SU-DHL-6 (cell line): ENCODE data around the gene ZNF70.

Experiments used
- H2AFZ ChIP-seq: fragments of 200-600 bp; sonication (generic); 2 replicates; pipeline ENCODE4 v1.6.1; 2014; ENCODE audit warnings: low read depth, mild to moderate bottlenecking, moderate library complexity, mixed read lengths, antibody characterized with exemption, low read length; ENCODE audit not compliant: severe bottlenecking
- H3F3A ChIP-seq: fragments of 200-600 bp; shearing (Covaris generic); 2 replicates; pipeline ENCODE4 v1.6.0; 2016; ENCODE audit warnings: antibody characterized with exemption, mild to moderate bottlenecking; ENCODE audit not compliant: insufficient read depth
- H3K27ac ChIP-seq: fragments of 200-600 bp; sonication (generic); 2 replicates; pipeline ENCODE4 v1.5.1; 2016; ENCODE audit warnings: low read depth, mild to moderate bottlenecking, low read length, moderate library complexity, mixed read lengths
- H3K27me3 ChIP-seq: fragments of 200-600 bp; sonication (generic), shearing (Covaris generic); 2 replicates; pipeline ENCODE4 v1.6.0; 2014; ENCODE audit warnings: mild to moderate bottlenecking, low read length
- H3K36me3 ChIP-seq: fragments of 200-600 bp; sonication (generic); 2 replicates; pipeline ENCODE4 v1.6.1; 2014; ENCODE audit warnings: mild to moderate bottlenecking, low read length, mixed read lengths
- H3K4me2 ChIP-seq: fragments of 300-600, 200-600 bp; shearing (Covaris generic), sonication (generic); 2 replicates; pipeline ENCODE4 v1.6.0; 2014; ENCODE audit warnings: low read length, low read depth, mild to moderate bottlenecking; ENCODE audit not compliant: poor library complexity, severe bottlenecking
- H3K4me3 ChIP-seq: fragments of 200-600 bp; sonication (generic); 2 replicates; pipeline ENCODE4 v1.5.1; 2014; ENCODE audit warnings: antibody characterized with exemption, low read length, mild to moderate bottlenecking, mixed read lengths; ENCODE audit not compliant: insufficient read depth, poor library complexity, severe bottlenecking
- H3K79me2 ChIP-seq: fragments of 200-600 bp; sonication (generic); 2 replicates; pipeline ENCODE4 v1.6.1; 2014; ENCODE audit warnings: mild to moderate bottlenecking, low read length, moderate library complexity; ENCODE audit not compliant: insufficient read depth
- H3K9ac ChIP-seq: fragments of 200-600 bp; sonication (generic); 2 replicates; pipeline ENCODE4 v1.7.0; 2014; ENCODE audit warnings: mild to moderate bottlenecking, low read length
- H3K9me2 ChIP-seq: fragments of 200-600 bp; sonication (generic); replicated peaks from 2 replicates; pipeline ENCODE4 v1.6.1; 2014; ENCODE audit warnings: low read length; ENCODE audit not compliant: insufficient read depth
- H3K9me3 ChIP-seq: fragments of 200-600 bp; sonication (generic); 2 replicates; pipeline ENCODE4 v1.6.1; 2014; ENCODE audit warnings: low read length, mixed read lengths; ENCODE audit not compliant: insufficient read depth
- H4K20me1 ChIP-seq: fragments of 200-600 bp; sonication (generic); 2 replicates; pipeline ENCODE4 v1.6.1; 2014; ENCODE audit warnings: low read depth, mild to moderate bottlenecking, antibody characterized with exemption, low read length, moderate library complexity, mixed read lengths
- CTCF ChIP-seq: fragments of 200-600 bp; sonication (generic); IDR thresholded peaks from one replicate; pipeline ENCODE4 v1.5.1; 2017; ENCODE audit warnings: antibody characterized with exemption, mild to moderate bottlenecking, low read length, moderate library complexity; ENCODE audit not compliant: insufficient read depth, poor library complexity, severe bottlenecking
- EZH2phosphoT487 ChIP-seq: fragments of 200-600 bp; sonication (generic), shearing (Covaris generic); conservative IDR thresholded peaks from 2 replicates; pipeline ENCODE4 v1.6.1; 2018; ENCODE audit warnings: mild to moderate bottlenecking, antibody characterized with exemption, low read length, moderate library complexity, mixed read lengths

ZNF70 gene

GRCh38 chr22:23708270-23708669 is 42.6 kb downstream of the ZNF70 start:
- Histone ChIP-seq H3K36me3 (peaks cover 19% of the 10 kb centered on the region; the same call in 1 of the 2 replicates), H3K79me2 (peaks cover 7% of the 10 kb centered on the region)

GRCh38 chr22:23705358-23705757 is 45.6 kb downstream of the ZNF70 start:
- Histone ChIP-seq H3K27me3 (no peaks in the 10 kb centered on the region), H3K27ac (no peak overlapping the region), H2AFZ (no peak overlapping the region), H3K79me2 (peaks cover 29% of the 10 kb centered on the region), H3K4me3 (no peak overlapping the region), H3K9ac (no peak overlapping the region), H3K36me3 (peaks cover 33% of the 10 kb centered on the region; the same call in 1 of the 2 replicates), H3K4me2 (no peak overlapping the region), H3K9me2 (no peaks in the 10 kb centered on the region), H3K9me3 (no peaks in the 10 kb centered on the region), H4K20me1 (no peaks in the 10 kb centered on the region), H3F3A (no peaks in the 10 kb centered on the region)
- no peak for TF ChIP-seq CTCF
- no peak for TF ChIP-seq EZH2phosphoT487

More at GRCh38 chr22:23708270-23708669, 42.6 kb downstream of the ZNF70 start:
- Histone ChIP-seq H4K20me1 (no peaks in the 10 kb centered on the region), H3K9ac (no peak overlapping the region), H3K27me3 (no peaks in the 10 kb centered on the region), H3F3A (no peaks in the 10 kb centered on the region), H3K9me3 (no peaks in the 10 kb centered on the region), H3K4me3 (no peak overlapping the region), H3K9me2 (no peaks in the 10 kb centered on the region), H2AFZ (no peak overlapping the region), H3K4me2 (no peak overlapping the region), H3K27ac (no peak overlapping the region)
- TF ChIP-seq CTCF (no peak), EZH2phosphoT487 (no peak)

- H3F3A ChIP-seq: no peaks in the 10 kb centered on the region
- H3K27ac ChIP-seq: no peak overlapping the region
- H3K4me2 ChIP-seq: no peak overlapping the region
- no peak overlapping the region for H2AFZ ChIP-seq
- no peak overlapping the region for H3K4me3 ChIP-seq
- H3K79me2 ChIP-seq: peaks cover 30% of the 10 kb centered on the region
- H3K9me2 ChIP-seq: no peaks in the 10 kb centered on the region
- H3K27me3 ChIP-seq: no peaks in the 10 kb centered on the region
- H4K20me1 ChIP-seq: no peaks in the 10 kb centered on the region
- peaks cover 38% of the 10 kb centered on the region; the same call in 1 of the 2 replicates for H3K36me3 ChIP-seq
- TF ChIP-seq EZH2phosphoT487 (no peak), CTCF (no peak)
- no peaks in the 10 kb centered on the region for H3K9me3 ChIP-seq
- no peak overlapping the region for H3K9ac ChIP-seq
Observed at GRCh38 chr22:23704829-23705228, 46.1 kb downstream of the ZNF70 start.

DNA sequence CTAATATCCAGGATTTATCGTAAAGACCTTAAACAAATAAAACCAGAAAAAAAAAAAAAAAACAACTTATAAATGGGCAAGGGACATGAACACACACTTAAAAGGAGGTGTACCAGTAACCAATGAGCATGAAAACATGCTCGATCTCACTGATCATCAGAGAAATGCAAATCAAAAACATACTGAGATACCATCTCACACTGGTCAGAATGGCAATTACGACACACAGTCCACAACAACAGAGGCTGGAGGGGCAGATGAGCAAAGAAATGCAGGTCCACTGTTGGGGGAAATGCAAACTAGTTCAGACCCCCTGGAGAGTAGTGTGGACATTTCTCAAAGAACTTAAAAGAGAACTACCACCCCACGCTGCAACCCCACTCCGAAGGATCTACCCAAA is 46.9 kb downstream of the ZNF70 start:
- Histone ChIP-seq H2AFZ (no peak overlapping the region), H3K27me3 (no peaks in the 10 kb centered on the region), H3K4me2 (no peak overlapping the region), H3K27ac (no peak overlapping the region), H3K4me3 (no peak overlapping the region), H3F3A (no peaks in the 10 kb centered on the region), H4K20me1 (no peaks in the 10 kb centered on the region), H3K79me2 (peaks cover 34% of the 10 kb centered on the region), H3K9me3 (no peaks in the 10 kb centered on the region), H3K36me3 (peaks cover 42% of the 10 kb centered on the region; the same call in 1 of the 2 replicates), H3K9me2 (no peaks in the 10 kb centered on the region), H3K9ac (no peak overlapping the region)
- no peak for TF ChIP-seq EZH2phosphoT487
- TF ChIP-seq CTCF: no peak
